HG03159 (cell line): ENCODE results near the gene PRPSAP2.

ENCODE experiments used
- ATAC-seq: cut with Tn5 transposase; IDR thresholded peaks from one replicate; pipeline ENCODE4 v1.9.1; 2021; ENCODE audit warnings: mild to moderate bottlenecking, moderate library complexity; ENCODE audit not compliant: unreplicated experiment

Gene PRPSAP2

GRCh38 chr17:18977646-18978045 lies 119.7 kb downstream of the PRPSAP2 start:
- no peak for ATAC-seq

- ATAC-seq, result no peak
These were observed 120.1 kb downstream of the PRPSAP2 start for GRCh38 chr17:18978050-18978449.

- ATAC-seq, result no peak
These were observed 120.7 kb downstream of the PRPSAP2 start for GRCh38 chr17:18978655-18979054.
